Stomach (tissue), 9 donors: ENCODE data around the gene CST9L. TPM values are rescaled to one million over a fixed set of nuclear protein-coding genes. Genes with fewer than 3 reads are reported as not detected.

Experiments
- DNase-seq, 2 donors: peaks; one replicate each; pipeline versions ENCODE4 v3.0.0 to v3.0.0-alpha.2; 2013 to 2019
- H3K27ac ChIP-seq, 5 donors: fragments of 200-600 bp in 4 of 5; sonication (generic) in 4 of 5; one replicate each; pipeline ENCODE4 v1.5.1; 2013 to 2019; ENCODE audit warnings: mild to moderate bottlenecking in 1 of 5, moderate library complexity in 1 of 5
- H3K27me3 ChIP-seq, 3 donors: fragments of 200-600 bp; sonication (generic); one replicate each; pipeline ENCODE4 v1.5.1; 2017 to 2019; ENCODE audit warnings: mixed run types in 1 of 3
- H3K36me3 ChIP-seq, 4 donors: fragments of 200-600 bp; sonication (generic); 1 replicate in 3 of 4; 2 replicates in 1 of 4; pipeline ENCODE4 v1.5.1; 2016 to 2019
- H3K4me1 ChIP-seq, 4 donors: fragments of 200-600 bp; sonication (generic); one replicate each; pipeline ENCODE4 v1.5.1; 2016 to 2019
- H3K4me3 ChIP-seq, 4 donors: fragments of 200-600 bp; sonication (generic) in 3 of 4; one replicate each; pipeline ENCODE4 v1.5.1; 2016 to 2019; ENCODE audit warnings: mild to moderate bottlenecking in 1 of 4
- H3K9me3 ChIP-seq, 4 donors: fragments of 200-600 bp; sonication (generic); one replicate each; pipeline ENCODE4 v1.5.1; 2016 to 2019
- CTCF ChIP-seq, 7 experiments: fragments of 450-650 bp in 4 of 7; fragments of 200-600 bp in 3 of 7; sonication (generic) in 3 of 7; IDR thresholded peaks; one replicate each; pipeline ENCODE4 v1.5.1; 2016 to 2019; ENCODE audit warnings: antibody characterized with exemption in 7 of 7, control low read depth in 2 of 7, mild to moderate bottlenecking in 1 of 7
- EP300 ChIP-seq: sonication (generic); formaldehyde crosslinking; IDR thresholded peaks from one replicate; pipeline ENCODE4 v1.6.1; 2017; ENCODE audit warnings: antibody characterized with exemption
- POLR2A ChIP-seq, 4 donors: fragments of 450-650 bp; IDR thresholded peaks; one replicate each; pipeline ENCODE4 v1.6.1; 2016; ENCODE audit warnings: antibody characterized with exemption in 4 of 4, control low read depth in 2 of 4, mild to moderate bottlenecking in 1 of 4, moderate library complexity in 1 of 4
- POLR2AphosphoS5 ChIP-seq, 3 donors: sonication (generic); formaldehyde crosslinking; IDR thresholded peaks; one replicate each; pipeline ENCODE4 v1.6.1; 2016; ENCODE audit warnings: antibody characterized with exemption in 3 of 3
- WGBS, 5 donors: extraction: QIAGEN DNeasy Blood & Tissue Kit in 3 of 5; methylation state at CpG; one replicate each; pipeline versions ENCODE4 v1.1.5 to v1.1.7; 2013 to 2018; 5-methylcytosine and 5-hydroxymethylcytosine counted together
- intact Hi-C: fragments of 100-400 bp; cut with DNase I; formaldehyde crosslinking; loops from one replicate; pipeline ENCODE4 v1.15.1; 2023; ENCODE audit warnings: low total_unique reads
- polyA plus RNA-seq, 3 donors: library from polyadenylated mRNA; stranded (reverse); fragments of 200-250 nt; gene quantifications; one replicate each; pipeline ENCODE4 v1.2.3, GENCODE V29; 2013
- total RNA-seq, 5 donors: library from RNA; depleted of rRNA; stranded (reverse); fragments of >200 nt; gene quantifications; one replicate each; pipeline versions ENCODE4 v1.1.0 to v1.2.3, GENCODE V29; 2014 to 2016
- donor health status: healthy with polysubstance abuse.
- donor health status: Bipolar disorder and iron deficiency.
- donor health status: healthy.

CST9L gene
- total and polyA plus RNA-seq, 8 donors: not detected

GRCh38 chr20:23602241-23602640 is 34.0 kb upstream of the CST9L start:
- DNase-seq: no peak
- Histone ChIP-seq H3K27ac (no peak overlapping the region), H3K27me3 (no peaks in the 10 kb centered on the region), H3K36me3 (no peaks in the 10 kb centered on the region), H3K4me1 (peaks cover 0 to 12% (median 9%) of the 10 kb centered on the region in 4 donors), H3K9me3 (no peaks in the 10 kb centered on the region), H3K4me3 (no peak overlapping the region)
- intact Hi-C loops: loop anchor here (10.0 kb wide), 1 partner anchor 157 kb away; no protein-coding TSS in a partner anchor
- no peak for TF ChIP-seq EP300
- no peak for TF ChIP-seq CTCF (IDR thresholded peaks at IDR 0.05)
- TF ChIP-seq POLR2A (IDR thresholded peaks at IDR 0.05): no peak
- TF ChIP-seq POLR2AphosphoS5 (IDR thresholded peaks at IDR 0.05): no peak
- 41 to 83% (median 71%) methylated on average over 2 of the region's 2 CpGs for WGBS, 5 donors

DNA sequence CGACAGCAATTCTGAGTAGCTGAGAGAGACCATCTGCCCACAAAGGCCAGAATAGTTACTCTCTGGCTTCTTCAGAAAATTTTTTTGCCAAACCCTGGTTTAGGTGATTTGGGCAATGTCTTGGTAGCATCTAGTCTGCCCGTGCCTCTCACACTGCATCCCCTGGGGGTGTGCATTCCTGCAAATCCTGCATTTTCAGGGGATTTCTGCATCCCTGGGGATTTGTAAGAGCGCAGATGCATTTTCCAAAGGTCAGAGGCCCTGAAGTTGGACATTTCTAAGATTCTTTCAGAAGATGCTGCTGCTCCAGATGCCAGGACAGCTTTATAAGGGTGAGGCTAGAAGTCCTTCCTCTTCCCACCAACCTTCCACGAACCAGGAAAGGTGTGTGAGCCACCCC is 33.4 kb upstream of the CST9L start:
- Histone ChIP-seq H3K4me3 (no peak overlapping the region), H3K4me1 (peaks cover 0 to 12% (median 6%) of the 10 kb centered on the region in 4 donors), H3K27ac (no peak overlapping the region), H3K9me3 (no peaks in the 10 kb centered on the region), H3K36me3 (no peaks in the 10 kb centered on the region), H3K27me3 (no peaks in the 10 kb centered on the region)
- DNase-seq: no peak
- TF ChIP-seq EP300: no peak
- TF ChIP-seq POLR2A (IDR thresholded peaks at IDR 0.05): no peak
- no peak for TF ChIP-seq CTCF (IDR thresholded peaks at IDR 0.05)
- TF ChIP-seq POLR2AphosphoS5 (IDR thresholded peaks at IDR 0.05): no peak
- WGBS, 5 donors: 61 to 77% (median 70%) methylated on average over 4 of the region's 4 CpGs
- intact Hi-C loops: loop anchor here (10.0 kb wide), 1 partner anchor 157 kb away; no protein-coding TSS in a partner anchor

DNA sequence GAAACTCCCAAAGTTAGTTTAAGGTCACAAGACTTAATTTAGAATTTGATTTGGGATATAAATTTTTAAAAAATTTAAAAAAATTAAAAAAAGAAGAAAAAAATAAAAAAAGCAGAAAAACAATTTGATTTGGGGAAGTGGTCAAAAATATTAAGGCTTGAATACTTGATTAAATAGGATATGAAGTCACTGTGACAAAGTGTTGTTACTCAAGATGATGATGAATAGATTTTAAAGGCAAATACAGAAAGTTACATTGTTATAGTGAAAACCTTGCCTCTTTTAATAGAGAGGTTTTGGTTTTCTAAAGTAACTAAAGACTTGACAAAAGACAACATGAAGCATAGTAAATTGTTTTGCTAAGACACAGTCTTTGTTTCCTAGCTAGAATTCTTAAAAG is 30.2 kb upstream of the CST9L start:
- DNase-seq: no peak
- Histone ChIP-seq H3K4me3 (no peak overlapping the region), H3K9me3 (no peaks in the 10 kb centered on the region), H3K36me3 (no peaks in the 10 kb centered on the region), H3K27ac (no peak overlapping the region), H3K27me3 (no peaks in the 10 kb centered on the region), H3K4me1 (peaks cover 0 to 19% (median 0%) of the 10 kb centered on the region in 4 donors)
- no peak for TF ChIP-seq EP300
- TF ChIP-seq CTCF (IDR thresholded peaks at IDR 0.05): no peak
- no peak for TF ChIP-seq POLR2AphosphoS5 (IDR thresholded peaks at IDR 0.05)
- TF ChIP-seq POLR2A (IDR thresholded peaks at IDR 0.05): no peak
- intact Hi-C loops: no loop called here

DNA sequence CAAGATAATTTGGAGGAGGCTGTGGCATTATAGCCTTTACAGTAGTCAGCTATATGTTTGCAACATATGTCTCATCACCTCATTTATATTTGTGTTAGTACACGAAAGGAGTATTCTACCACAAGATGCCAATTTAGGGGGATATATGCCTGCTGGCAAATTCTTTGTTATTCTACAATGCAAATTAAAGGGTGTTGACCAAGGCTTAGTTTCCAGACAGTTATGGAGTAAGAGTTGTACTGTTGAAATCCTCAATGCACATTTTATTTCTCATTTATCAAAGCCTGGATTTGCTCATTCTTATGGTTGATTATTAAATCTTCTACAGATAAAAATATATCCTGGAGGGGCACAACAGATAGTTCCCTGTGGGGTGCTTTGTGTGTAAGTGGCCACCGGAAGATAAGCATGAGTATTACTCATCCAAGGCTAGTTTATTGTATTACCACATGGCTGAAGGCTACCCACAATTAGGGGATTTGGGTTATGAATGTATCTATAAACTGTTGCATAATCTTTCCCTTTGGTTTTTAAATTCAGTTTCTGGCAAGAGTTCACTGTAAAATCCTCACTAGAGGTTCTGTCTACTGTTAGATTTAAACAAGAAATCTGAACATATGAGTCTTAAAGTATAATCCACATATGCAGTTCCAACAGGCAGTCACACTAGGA is 28.4 kb upstream of the CST9L start:
- H3K27ac ChIP-seq: no peak overlapping the region
- WGBS, 5 donors: 55 to 74% (median 69%) methylated on average over 2 of the region's 2 CpGs
- no peaks in the 10 kb centered on the region for H3K9me3 ChIP-seq
- H3K27me3 ChIP-seq: no peaks in the 10 kb centered on the region
- H3K4me1 ChIP-seq: peaks cover 0 to 16% (median 0%) of the 10 kb centered on the region in 4 donors
- TF ChIP-seq POLR2AphosphoS5 (IDR thresholded peaks at IDR 0.05) (no peak), EP300 (no peak), CTCF (IDR thresholded peaks at IDR 0.05) (no peak), POLR2A (IDR thresholded peaks at IDR 0.05) (no peak)
- H3K4me3 ChIP-seq: no peak overlapping the region
- no peak for DNase-seq
- H3K36me3 ChIP-seq: no peaks in the 10 kb centered on the region
- intact Hi-C loops: no loop called here
